DMS79 (cell line): ENCODE measurements around the gene MUC20.
"Not testable (repeated sequence)": the region's sequence is repeated elsewhere in the genome, so short reads cannot be mapped to it uniquely, and the experiment has no call there.

Experiments
- DNase-seq: peaks from one replicate; lab custom pipeline; 2025; lab: John Stamatoyannopoulos, UW

MUC20 gene

DNA sequence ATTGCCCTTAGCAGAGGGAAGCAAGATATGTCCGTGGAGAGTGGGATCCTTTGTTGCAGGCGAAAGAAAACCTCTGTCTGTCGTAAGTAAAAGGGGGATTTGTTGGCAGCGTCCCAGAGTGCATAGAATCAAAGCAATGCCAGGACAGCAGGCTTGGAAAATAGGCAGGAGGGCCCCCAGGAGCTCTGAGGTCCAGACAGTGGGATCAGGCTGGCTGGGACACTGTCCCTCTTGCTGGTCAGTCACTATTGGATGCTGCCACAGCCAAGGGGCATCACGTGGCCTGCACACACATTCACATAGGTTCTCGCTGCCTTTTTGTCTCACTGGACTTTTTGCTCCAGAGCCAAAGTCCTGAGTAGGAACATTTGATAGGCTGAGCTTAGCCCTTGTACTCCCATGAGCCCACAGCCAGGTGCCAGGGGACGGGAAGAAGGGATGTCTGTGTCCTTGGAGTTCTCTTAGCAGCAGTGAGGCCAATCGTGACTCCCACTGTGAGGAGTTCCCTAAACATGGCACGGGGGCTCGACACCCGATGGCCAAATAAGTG lies 10.7 kb downstream of the MUC20 start:
- DNase-seq, result no peak

DNA sequence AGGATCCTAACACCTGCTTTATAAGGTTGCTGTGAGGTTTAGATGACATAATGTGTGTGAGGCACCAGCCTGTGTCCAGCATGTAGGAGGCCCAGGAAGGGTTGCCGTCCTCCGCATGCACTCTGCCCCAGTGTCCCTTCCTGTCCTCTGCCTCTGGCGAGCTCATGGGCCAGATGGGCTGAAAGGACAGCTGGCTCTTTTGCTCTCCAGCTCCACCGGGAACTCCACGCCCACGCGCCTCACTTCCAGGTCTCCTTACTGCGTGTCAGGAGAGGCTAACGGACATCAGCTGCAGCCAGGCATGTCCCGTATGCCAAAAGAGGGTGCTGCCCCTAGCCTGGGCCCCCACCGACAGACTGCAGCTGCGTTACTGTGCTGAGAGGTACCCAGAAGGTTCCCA lies 12.2 kb downstream of the MUC20 start:
- no peak for DNase-seq

DNA sequence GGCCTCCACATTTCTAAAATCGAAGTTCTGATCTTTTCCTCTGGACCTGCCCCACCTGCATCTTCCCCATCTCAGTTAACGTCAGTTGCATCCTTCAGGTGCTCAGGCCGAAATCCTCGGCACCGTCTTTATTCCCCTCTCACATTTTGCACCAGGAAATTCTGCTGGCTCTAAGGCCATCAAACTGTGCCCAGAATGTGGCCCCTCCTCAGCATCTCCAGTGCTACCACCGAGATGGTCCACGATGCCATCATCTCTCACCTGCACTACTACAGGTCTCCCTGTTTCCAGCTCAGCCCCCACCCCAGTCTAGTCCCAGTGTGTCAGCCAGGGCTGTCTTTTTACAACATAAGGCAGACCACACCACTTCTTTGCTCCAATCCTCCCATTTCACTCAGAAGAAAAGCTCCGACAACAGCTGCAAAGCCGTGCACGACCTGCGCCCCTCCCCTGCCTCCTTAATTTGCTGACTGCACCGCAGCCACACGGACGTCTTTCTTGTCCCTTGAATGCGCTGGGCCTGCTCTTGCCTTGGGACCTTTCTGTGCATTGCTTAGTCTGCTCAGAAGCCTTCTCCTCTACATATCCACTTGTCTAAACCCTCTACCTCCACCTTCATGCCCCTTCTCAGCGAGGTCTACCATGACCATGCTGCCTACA lies 14.4 kb downstream of the MUC20 start:
- no peak for DNase-seq

DNA sequence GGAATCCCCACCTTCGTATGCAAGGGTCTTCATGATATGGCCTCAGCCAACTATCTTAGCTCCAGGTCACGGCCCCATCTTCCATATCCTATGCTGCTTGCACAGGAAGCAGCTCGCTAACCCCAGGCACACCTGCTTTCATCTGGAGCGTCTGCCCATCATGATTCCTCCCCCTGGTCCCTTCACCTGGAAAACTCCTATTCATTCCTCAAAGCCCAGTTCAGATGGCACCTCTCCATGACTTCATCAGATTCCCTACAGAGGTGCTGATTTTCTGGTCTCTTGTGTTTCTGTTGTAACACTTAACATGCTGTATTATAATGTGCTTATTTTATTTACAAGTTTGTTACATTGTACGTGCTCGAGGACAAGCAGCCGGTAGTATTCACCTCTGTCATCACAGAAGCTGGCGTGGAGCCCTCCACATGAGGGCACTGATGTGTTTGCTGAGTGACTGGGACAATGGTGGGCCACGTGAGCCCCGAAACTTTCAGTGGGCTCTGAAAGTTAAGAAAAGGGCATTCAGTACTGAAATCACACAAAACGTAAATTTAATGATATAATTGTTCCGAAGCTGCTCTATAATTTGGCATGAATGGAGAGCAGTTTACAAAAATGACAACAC lies 16.2 kb downstream of the MUC20 start:
- DNase-seq, result no peak

DNA sequence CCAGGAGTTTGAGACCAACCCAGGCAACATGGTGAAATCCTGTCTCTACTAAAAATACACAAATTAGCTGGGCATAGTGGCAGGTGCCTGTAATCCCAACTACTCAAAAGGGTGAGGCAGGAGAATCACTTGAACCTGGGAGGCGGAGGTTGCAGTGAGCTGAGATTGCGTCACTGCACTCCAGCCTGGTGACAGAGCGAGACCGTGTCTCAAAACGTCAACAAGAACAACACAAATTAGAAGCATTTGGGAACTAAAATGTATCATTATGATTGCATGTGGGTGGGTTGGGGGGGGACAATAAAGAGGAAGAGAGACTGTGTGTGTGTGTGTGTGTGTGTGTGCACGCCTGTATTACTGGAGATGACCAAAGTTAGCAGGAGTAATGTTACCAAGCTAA lies 17.0 kb downstream of the MUC20 start:
- not testable (repeated sequence) for DNase-seq

DNA sequence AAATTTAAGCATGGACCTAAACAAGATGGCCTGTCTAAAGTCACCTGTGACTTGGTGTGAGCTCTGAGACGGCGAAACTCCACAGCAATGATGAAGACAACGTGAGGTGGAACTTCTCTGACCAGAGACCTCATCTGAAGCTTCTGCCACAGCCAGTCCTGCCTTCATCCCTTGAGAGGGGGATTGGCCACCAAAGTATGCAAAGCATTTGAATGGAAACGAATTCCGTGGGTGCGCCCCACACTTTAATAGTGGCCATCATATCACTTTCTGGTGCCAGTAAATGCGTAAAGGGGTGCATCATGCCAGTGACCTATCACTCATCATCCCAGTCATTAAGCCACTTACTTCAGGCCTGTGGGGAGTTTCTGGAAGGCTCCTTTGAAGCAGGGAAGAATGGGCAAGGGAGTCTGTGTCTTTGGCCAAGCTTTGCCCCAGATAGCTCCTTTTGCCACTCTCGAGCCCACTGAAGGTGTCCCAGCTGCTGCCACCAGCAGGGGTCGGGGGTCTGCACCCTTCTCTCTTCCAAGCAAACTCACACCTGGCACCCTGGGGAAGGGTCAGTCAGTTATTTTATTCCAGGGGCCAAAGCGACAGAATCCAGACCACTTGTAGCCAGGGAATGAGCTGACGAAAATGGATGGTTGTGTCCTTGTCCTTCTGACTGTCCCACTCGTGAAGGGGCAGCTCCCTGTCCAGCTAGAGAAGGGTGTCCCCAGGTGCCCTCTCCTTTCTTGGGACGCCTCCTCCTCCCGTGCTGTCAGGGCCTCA lies 17.7 kb downstream of the MUC20 start:
- no peak for DNase-seq

DNA sequence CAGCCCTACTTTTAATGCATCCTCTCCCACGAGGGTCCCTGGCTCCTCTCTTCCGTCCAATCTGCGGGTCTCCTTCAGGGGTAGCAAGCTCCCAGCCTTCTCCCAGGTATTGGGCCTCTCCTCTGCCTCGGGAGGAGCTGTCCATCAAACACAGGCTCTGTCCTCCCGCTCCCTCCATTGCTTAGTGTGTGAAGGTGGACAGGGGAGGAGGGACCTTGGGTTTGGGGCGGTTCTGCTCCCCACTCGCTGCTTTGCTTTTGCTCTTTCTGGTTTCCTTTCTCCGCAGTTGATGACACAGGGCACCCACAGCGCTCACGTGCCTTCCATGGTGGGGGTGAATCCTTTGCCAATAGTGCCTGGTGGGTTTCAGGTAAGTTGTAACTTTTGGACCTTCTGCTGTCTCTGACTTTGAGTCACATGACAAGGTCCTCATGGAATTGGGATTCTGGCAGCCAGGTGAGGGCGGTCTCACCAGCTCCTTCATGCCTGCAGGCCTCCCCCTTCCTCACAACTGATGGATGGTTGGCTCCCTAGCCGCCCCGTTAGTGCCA lies 18.9 kb downstream of the MUC20 start:
- DNase-seq, result no peak

DNA sequence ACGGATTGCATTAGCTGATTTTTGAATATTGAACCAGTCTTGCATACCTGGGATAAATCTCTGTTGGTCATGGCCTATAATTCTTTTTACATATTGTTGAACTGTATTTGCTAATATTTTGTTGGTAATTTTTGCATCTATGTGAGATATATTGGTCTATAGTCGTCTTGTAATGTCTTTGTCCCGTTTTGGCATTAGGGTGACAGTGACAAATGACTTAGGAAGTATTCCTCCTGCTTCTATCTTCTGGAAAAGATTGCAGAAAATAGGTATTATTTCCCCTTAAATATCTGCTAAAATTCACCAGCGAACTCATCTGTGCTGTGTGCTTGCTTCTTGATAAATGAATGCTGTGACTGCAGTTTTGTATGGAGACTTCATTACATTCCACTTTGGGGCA lies 23.7 kb downstream of the MUC20 start:
- DNase-seq, result no peak

DNA sequence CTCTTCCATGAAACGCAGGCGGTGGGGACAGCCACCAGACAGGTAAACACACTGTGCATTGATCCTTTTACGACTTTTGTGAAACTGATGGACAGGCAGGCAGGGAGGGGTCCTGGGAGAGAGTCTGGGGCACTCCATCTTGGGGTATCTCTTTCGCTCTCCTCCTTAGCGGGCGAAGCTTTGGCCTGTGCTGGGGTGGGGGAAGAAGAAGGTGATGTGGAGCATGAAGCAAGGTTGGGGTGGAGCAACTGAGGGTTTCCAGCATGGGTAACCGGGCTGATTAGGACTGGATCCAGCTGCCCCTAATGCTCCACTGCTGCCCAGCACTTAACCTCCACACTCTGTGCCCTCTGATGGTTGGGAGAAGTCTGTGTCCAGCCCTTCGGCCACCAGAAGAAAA lies 25.6 kb downstream of the MUC20 start:
- DNase-seq, result no peak

DNA sequence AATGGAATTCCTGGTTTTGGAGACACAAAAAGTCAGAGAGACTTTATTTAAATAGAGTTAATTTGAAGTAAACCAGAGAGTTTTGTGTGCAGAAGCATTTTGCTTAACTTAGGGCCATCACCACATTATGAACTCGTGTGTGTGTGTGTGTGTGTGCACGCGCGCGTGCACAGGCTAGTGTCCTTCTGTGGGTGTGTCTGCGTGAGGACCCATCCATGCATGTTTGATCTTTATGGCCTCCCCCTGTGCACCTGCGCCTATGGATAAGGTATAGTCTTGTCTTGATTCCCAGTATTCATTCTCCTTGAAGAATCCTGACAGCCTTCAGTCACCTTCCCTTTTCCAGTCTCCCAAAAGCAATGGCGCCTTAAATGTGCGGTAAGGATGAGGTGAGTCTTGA lies 26.0 kb downstream of the MUC20 start:
- no peak for DNase-seq

DNA sequence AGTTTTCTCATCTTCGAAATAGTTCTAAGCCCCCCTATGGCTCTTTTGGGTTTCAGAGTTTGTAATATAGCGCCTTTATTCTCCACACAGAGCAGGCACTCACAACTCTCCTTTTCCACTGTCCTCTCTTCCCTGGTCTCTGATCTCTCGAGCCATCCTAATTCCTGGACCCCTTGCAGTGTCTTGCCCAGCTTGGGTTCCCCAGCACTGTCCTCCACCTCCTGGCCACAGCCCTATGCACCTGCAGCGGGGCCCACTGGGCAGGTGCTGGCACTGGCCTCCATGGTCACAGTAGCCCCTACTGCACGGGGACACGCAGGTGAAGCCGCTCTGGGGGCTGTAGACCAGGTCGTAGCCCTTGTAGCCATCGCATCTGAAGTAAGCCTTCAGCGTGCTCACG lies 27.9 kb downstream of the MUC20 start:
- no peak for DNase-seq

DNA sequence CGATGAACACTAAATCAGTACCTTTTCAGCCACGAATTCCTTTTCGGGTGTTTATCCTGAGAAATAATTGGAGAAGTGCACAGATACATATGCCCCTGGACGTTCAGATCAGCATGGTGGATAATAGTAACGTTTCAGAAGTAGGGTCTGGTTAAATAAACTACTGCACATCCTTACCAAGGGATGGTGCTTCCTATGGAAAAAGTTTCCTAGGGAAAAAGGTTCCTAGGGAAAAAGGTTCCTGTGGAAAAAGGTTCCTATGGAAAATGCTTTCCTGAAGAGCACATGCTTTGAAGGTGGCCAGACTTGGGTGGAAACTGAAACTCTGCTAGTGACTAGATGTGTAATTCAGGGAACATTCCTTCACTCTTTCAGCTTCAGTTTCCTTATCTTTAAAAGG lies 28.3 kb downstream of the MUC20 start:
- not testable (repeated sequence) for DNase-seq

DNA sequence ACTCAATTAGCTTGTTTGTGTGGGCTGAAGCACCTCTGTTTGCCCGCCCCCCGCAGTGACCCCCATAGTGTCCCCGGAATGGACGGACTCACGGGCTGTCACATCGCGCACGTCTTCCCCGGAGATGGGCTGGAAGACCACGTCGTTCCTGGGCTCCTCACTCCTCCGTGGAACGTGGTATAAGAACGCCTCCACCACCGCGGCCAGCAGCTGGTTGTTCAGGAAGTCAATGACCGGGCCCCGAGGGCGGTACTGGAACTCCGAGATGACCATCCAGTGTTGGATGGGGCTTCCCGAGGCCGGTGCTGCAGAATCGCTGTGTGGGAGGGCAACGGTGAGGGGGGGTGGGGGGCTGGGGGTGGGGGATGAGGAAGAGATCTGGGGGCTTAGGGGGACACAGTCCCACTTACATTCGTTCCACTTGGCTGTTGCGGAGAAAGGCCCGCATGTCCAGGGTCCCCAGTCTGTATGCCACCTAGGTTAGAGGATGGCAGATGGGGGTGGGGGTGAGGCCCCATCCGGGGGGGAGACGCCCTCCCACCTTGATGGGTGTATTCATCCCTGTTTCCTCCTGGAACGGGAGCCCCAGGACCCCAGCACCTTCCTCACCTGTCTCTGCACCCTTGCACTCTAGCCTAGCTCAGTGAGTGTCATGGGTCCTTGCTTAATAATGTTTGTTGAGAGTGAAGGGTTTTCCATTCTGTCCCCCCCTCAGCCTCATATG lies 30.2 kb downstream of the MUC20 start:
- DNase-seq, result no peak

DNA sequence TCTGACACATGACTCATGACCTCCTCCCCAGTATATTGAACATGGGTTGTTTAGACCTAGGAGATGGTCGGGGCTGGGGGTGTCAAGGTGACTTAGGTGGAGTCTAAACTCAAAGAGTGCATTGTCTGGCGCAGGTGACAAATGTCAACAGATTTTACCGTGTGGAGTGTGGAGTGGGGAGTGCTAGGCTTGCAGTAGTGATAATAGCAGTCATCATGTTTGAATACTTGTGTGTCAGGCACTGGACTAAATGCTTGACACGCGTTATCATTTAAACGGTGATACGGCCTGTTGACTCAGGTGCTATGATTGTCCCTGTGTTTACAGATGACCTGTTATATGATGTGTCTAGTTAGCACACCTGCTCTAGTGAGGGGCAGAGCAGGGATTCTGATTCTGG lies 30.8 kb downstream of the MUC20 start:
- no peak for DNase-seq

DNA sequence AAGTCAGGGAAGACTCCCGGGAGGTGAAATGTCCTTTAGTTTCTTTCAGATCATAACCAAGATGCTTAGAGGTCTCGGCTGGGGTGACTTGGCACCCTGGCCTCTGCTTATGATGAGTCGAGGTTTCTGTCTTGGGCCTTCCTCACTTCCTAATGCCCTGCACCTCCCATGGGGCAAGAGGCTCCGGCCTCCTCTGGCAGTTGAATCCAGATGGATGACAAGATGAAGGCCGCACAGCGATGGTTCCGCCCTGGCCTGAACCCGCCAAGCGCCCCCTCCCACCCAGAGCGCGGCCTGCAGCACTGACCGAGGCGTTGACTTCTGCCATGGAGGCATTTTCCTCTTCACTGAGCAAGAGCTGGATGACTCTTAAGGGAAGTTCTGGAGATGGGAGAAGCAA lies 31.3 kb downstream of the MUC20 start:
- DNase-seq, result no peak

DNA sequence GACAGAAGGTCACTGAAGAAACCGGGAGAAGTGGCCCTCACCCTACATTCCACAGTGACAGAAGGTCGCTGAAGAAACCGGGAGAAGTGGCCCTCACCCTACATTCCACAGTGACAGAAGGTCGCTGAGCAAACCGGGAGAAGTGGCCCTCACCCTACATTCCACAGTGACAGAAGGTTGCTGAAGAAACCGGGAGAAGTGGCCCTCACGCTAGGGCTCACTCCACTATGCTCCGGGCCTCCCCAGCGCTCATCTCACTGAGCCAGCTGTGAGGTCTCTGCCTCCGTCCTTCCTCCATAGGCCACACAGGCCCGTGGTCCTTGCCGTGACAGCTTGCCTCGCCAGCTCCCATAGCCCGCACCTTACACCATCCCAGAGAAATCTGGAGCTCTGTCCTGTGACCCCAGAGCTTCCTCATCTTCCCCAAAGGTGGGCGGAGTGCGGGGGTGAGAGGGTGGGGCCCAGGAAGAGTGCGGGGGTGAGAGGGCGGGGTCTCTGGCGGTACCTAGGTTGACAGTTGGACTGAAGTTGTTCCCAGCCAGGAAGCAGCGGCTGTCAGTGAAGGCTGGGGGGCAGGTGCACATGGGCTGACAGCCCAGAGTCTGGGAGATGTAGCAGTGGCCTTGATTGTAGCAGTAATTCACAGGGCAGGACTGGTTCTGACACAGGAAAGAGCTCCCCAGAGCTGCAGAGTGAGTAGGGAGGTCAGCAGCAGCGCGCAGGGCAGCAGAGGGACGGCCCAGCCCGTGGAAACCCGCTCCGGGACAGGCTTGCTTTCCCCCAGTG lies 32.0 kb downstream of the MUC20 start:
- DNase-seq, result no peak

DNA sequence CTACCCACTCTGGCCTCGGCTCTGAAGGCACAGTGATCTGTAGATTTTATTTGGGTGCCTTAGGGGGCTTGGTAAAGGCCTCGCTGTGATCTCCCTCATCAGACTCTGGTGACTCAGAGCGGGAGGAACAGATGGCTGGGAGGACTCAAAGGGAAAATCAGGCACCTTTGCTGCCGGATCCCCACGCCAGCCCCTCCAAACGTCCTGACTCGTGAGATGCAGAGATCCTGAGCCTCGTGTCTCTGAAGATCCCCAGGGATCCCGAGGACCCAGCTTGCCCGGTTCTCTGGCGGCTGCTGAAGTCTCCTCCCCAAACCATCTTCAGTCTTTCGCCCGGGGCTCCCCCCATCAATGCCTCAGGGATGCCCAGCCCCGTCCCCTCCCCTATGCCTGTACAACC lies 32.8 kb downstream of the MUC20 start:
- no peak for DNase-seq

DNA sequence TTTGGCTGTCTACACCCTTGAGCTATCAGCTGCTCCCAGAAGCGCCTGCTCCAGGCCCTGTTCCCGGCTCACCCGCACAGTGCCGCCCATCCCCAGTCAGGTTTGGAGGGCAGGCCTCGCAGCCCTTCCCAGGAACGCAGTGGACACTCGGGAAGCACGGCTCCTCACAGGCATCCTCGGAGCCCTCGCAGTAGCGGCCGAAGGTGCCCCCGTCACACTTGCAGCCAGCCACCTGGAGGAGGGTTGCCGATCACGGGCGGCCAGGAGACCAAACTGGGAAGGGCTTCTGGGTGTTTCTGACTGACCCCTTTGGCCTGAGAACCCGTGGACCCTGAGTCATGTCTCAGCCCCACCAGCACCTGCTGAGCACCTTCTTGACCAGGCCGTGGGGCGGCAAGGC lies 33.4 kb downstream of the MUC20 start:
- no peak for DNase-seq

DNA sequence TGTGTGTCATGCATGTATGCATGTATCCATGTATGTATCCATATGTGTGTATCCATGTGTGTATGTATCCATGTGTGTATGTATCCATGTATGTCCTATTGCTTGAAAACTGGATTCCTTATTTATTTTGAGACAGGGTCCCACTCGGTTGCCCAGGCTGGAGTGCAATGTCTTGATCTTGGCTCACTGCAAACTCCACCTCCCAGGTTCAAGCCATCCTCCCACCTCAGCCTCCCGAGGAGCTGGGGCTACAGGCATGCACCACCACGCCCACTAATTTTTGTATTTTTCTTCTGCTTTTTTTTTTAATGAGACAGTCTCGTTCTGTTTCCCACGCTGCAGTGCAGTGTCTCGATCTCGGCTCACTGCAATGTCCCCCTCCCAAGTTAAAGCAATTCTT lies 34.1 kb downstream of the MUC20 start:
- DNase-seq, result no peak

DNA sequence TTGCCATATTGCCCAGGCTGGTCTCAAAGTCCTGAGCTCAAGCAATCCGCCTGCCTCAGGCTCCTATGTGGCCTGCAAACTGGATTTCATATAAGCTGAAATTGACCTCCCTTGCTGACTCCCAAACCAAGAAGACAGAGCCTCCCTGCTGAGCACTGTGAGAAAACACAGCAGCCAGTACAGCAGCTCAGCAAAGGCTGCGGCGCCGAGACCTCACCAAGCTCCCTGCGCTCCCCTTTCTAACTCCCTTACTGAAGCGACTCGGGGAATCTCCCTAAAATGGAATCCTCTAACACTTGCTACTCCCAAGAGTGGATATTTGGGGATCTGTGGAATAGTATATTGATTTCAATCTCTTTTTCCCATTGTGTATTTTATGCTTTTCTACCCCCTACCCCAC lies 34.6 kb downstream of the MUC20 start:
- DNase-seq, result no peak
